ENCODE results near the gene NFKBIE.
A peak's percentile ranks its signal among the peaks of the same experiment; 100 is the strongest.

The NFKBIE gene

GRCh38 chr6:44264154-44265006 is 971 bp downstream of the NFKBIE start:
- TF ChIP-seq CTCF (IDR thresholded peaks at IDR 0.05; ENCODE audit: insufficient read depth, low read length, missing control alignments): no peak
- POLR2A ChIA-PET: interaction anchor here (0.7 to 1.6 kb wide), 2 partner anchors 18 to 34 kb away, joined by 3 to 9 read pairs; partner anchors contain the start of gene HSP90AB1
- CTCF ChIA-PET: interaction anchor here (0.7 to 9.1 kb wide), 8 partner anchors 10 to 72 kb away, joined by 3 to 234 read pairs (median 3); partner anchors contain the start of gene AARS2
- no peak for DNase-seq (ENCODE audit: low read depth, low spot score)
- peak overlapping the region; percentile 80 for H3K4me3 ChIP-seq (ENCODE audit: low read depth, low read length)

GRCh38 chr6:44263354-44264100 is 1.8 kb downstream of the NFKBIE start:
- no peak for DNase-seq (ENCODE audit: low read depth, low spot score)
- CTCF ChIA-PET: interaction anchor here (0.7 to 9.1 kb wide), 6 partner anchors 9 to 89 kb away, joined by 3 to 234 read pairs (median 10); partner anchors contain the start of gene AARS2
- POLR2A ChIA-PET: interaction anchor here (1.6 kb wide), 1 partner anchor 17 kb away, joined by 9 read pairs; the partner anchor contains the start of gene HSP90AB1

GRCh38 chr6:44262467-44263353 is 2.6 kb downstream of the NFKBIE start:
- DNase-seq (ENCODE audit: low read depth, low spot score): no peak
- peak overlapping the region; percentile 80 for H3K4me3 ChIP-seq (ENCODE audit: low read depth, low read length)
- POLR2A ChIA-PET: interaction anchor here (1.7 kb wide), 1 partner anchor 16 kb away, joined by 6 read pairs; the partner anchor contains the start of gene HSP90AB1
- CTCF ChIA-PET: interaction anchor here (0.8 to 2.2 kb wide), 13 partner anchors 10 to 163 kb away, joined by 3 to 14 read pairs (median 3); no protein-coding TSS in a partner anchor
- TF ChIP-seq CTCF (IDR thresholded peaks at IDR 0.05; ENCODE audit: insufficient read depth, low read length, missing control alignments): no peak

More at GRCh38 chr6:44263354-44264100, 1.8 kb downstream of the NFKBIE start:
- no peak for TF ChIP-seq CTCF (IDR thresholded peaks at IDR 0.05; ENCODE audit: insufficient read depth, low read length, missing control alignments)
- H3K4me3 ChIP-seq (ENCODE audit: low read depth, low read length): peak overlapping the region; percentile 80

GRCh38 chr6:44261581-44261980 is 3.8 kb downstream of the NFKBIE start:
- TF ChIP-seq CTCF (IDR thresholded peaks at IDR 0.05; ENCODE audit: insufficient read depth, low read length, missing control alignments): no peak
- ChIA-PET POLR2A (interaction anchor here (1.7 kb wide), 1 partner anchor 15 kb away, joined by 6 read pairs; the partner anchor contains the start of gene HSP90AB1), CTCF (interaction anchor here (0.6 to 2.2 kb wide), 10 partner anchors 9 to 89 kb away, joined by 3 to 14 read pairs (median 4); partner anchors contain the start of gene AARS2)
- H3K4me3 ChIP-seq (ENCODE audit: low read depth, low read length): no peak overlapping the region
- DNase-seq (ENCODE audit: low read depth, low spot score): no peak

GRCh38 chr6:44260451-44261297 is 4.7 kb downstream of the NFKBIE start:
- ChIA-PET POLR2A (no interaction called here), CTCF (interaction anchor here (2.2 kb wide), 1 partner anchor 8 kb away, joined by 14 read pairs; no protein-coding TSS in a partner anchor)
- no peak overlapping the region for H3K4me3 ChIP-seq (ENCODE audit: low read depth, low read length)
- no peak for TF ChIP-seq CTCF (IDR thresholded peaks at IDR 0.05; ENCODE audit: insufficient read depth, low read length, missing control alignments)
- DNase-seq (ENCODE audit: low read depth, low spot score): no peak
